ENCODE data around the gene DPY19L1.
"Not testable (repeated sequence)": the region's sequence is repeated elsewhere in the genome, so short reads cannot be mapped to it uniquely, and the experiment has no call there.

DNA sequence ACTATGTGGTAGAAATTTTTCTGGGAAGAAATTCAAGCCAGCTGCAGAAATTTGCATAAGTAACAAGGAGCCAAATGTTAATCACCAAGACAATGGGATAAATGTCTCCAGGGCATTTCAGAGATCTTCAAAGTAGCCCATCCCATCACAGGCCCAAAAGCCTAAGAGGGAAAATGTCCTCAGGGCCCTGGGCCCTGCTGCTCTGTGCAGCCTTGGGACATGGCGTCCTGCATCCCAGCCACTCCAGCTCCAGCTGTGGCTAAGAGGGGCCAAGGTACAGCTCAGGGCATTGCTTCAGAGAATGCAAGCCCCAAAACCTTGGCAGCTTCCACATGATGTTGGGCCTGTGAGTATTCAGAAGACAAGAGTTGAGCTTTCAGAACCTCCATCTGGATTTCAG lies 31.8 kb upstream of the DPY19L1 start:
- not testable (repeated sequence) for TF ChIP-seq EP300 (IDR thresholded peaks at IDR 0.05)
- TF ChIP-seq, protein P1, sequence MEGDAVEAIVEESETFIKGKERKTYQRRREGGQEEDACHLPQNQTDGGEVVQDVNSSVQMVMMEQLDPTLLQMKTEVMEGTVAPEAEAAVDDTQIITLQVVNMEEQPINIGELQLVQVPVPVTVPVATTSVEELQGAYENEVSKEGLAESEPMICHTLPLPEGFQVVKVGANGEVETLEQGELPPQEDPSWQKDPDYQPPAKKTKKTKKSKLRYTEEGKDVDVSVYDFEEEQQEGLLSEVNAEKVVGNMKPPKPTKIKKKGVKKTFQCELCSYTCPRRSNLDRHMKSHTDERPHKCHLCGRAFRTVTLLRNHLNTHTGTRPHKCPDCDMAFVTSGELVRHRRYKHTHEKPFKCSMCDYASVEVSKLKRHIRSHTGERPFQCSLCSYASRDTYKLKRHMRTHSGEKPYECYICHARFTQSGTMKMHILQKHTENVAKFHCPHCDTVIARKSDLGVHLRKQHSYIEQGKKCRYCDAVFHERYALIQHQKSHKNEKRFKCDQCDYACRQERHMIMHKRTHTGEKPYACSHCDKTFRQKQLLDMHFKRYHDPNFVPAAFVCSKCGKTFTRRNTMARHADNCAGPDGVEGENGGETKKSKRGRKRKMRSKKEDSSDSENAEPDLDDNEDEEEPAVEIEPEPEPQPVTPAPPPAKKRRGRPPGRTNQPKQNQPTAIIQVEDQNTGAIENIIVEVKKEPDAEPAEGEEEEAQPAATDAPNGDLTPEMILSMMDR (IDR thresholded peaks at IDR 0.05), result not testable (repeated sequence)

Data from esophagus muscularis mucosa (tissue), 3 donors.